K562 (cell line): ENCODE measurements around the gene NDN. TPM values are rescaled to one million over a fixed set of nuclear protein-coding genes. Genes with fewer than 3 reads are reported as not detected.

Experiments used
- ARID3A ChIP-seq: IDR thresholded peaks from 2 replicates; pipeline ENCODE4 v1.6.1; 2012; ENCODE audit warnings: low read depth, low read length, improper control_type of control experiment, borderline replicate concordance
- BRF1 ChIP-seq: IDR thresholded peaks from 3 replicates; pipeline ENCODE4 v1.6.1; 2011; ENCODE audit warnings: borderline replicate concordance, mild to moderate bottlenecking; ENCODE audit not compliant: insufficient read length; ENCODE audit errors: extremely low read depth
- C11orf30 ChIP-seq: fragments of 450-650 bp; IDR thresholded peaks from 2 replicates; pipeline ENCODE4 v1.6.1; 2016; ENCODE audit warnings: low read depth, mild to moderate bottlenecking
- CEBPG ChIP-seq, 3 experiments: fragments of 200-800 bp in 1 of 3; sonication (Bioruptor generic) in 1 of 3; sonication (generic) in 1 of 3; formaldehyde crosslinking in 1 of 3; IDR thresholded peaks in 2 of 3; conservative IDR thresholded peaks in 1 of 3; 2 replicates each; pipeline versions ENCODE4 v1.6.1 to v1.8.0; 2016 to 2022; ENCODE audit warnings: missing compliant biosample characterization in 2 of 3, missing genetic modification characterization in 2 of 3, mild to moderate bottlenecking in 1 of 3, missing genetic modification reagents in 1 of 3
- CSDE1 ChIP-seq, 2 experiments: fragments of 450-650 bp; IDR thresholded peaks; 2 replicates each; pipeline ENCODE4 v1.6.1; 2016; ENCODE audit warnings: mild to moderate bottlenecking in 1 of 2
- DLX4 ChIP-seq: fragments of 250-450 bp; sonication (Bioruptor Pico); IDR thresholded peaks from 2 replicates; pipeline ENCODE4 v1.6.1; 2021; ENCODE audit warnings: mild to moderate bottlenecking
- MCM3 ChIP-seq: fragments of 450-650 bp; IDR thresholded peaks from 2 replicates; pipeline ENCODE4 v1.6.1; 2016
- NFIC ChIP-seq: fragments of 450-650 bp; IDR thresholded peaks from 2 replicates; pipeline ENCODE4 v1.6.1; 2017; ENCODE audit warnings: mild to moderate bottlenecking, inconsistent platforms
- VEZF1 ChIP-seq: fragments of 200-800 bp; sonication (Bioruptor generic); IDR thresholded peaks from 2 replicates; pipeline ENCODE4 v1.6.1; 2017; ENCODE audit warnings: missing genetic modification characterization, missing compliant biosample characterization
- polyA plus RNA-seq, 8 experiments: library from polyadenylated mRNA; depleted of rRNA in 4 of 8; stranded (reverse) in 5 of 8; unstranded in 3 of 8; fragments of >200 nt; fragmentation: Nextera tagmentation in 2 of 8; fragmentation: Illumina TruSeq in 1 of 8; extraction: Ambion mirVana in 2 of 8; extraction: Trizol in 1 of 8; gene quantifications; 2 replicates each; pipeline versions ENCODE4 v1.2.1 to v1.2.3, GENCODE V29; 2011 to 2014; ENCODE audit warnings: inconsistent platforms in 1 of 8, missing spikeins in 1 of 8
- total RNA-seq, 7 experiments: library from RNA; depleted of rRNA in 6 of 7; stranded (reverse); fragments of >200 nt in 6 of 7; fragmentation: Illumina TruSeq in 2 of 7; extraction: Trizol in 2 of 7; gene quantifications; 2 replicates each; pipeline versions ENCODE4 v1.2.1 to v1.2.3, GENCODE V29; 2011 to 2021; ENCODE audit warnings: low replicate concordance in 1 of 7

The NDN gene
- total and polyA plus RNA-seq, 9 of the 15 experiments (the other 6 are each of a cell fraction or from before 2014, with no cell fraction given), result 0.52 to 5.7 (median 2.1) TPM

GRCh38 chr15:23690450-23690852, 3.3 kb upstream of the NDN start (continued):
- TF ChIP-seq CEBPG (CRISPR knock-in tag; IDR thresholded peaks at IDR 0.05) (no peak), CEBPG (tag; conservative IDR thresholded peaks at IDR 0.05 in 1 of 2, IDR thresholded peaks at IDR 0.05 in 1 of 2) (peak in 1 of 2 experiments; percentile 56; a peak in 1 of 4 replicates), BRF1 (no peak), MCM3 (no peak), ARID3A (no peak), C11orf30 (no peak), CSDE1 (IDR thresholded peaks at IDR 0.05) (no peak), DLX4 (CRISPR knock-in tag) (no peak), VEZF1 (peak; percentile 50; the same call in 1 of the 2 replicates), NFIC (no peak)
